Measurements from ENCODE around the gene ELOVL6. TPM values are rescaled to one million over a fixed set of nuclear protein-coding genes. Genes with fewer than 3 reads are reported as not detected.
"Not testable (repeated sequence)": the region's sequence is repeated elsewhere in the genome, so short reads cannot be mapped to it uniquely, and the experiment has no call there.

The ELOVL6 gene
- total RNA-seq, 1 donor from 2014 or later = 3.1 TPM

DNA sequence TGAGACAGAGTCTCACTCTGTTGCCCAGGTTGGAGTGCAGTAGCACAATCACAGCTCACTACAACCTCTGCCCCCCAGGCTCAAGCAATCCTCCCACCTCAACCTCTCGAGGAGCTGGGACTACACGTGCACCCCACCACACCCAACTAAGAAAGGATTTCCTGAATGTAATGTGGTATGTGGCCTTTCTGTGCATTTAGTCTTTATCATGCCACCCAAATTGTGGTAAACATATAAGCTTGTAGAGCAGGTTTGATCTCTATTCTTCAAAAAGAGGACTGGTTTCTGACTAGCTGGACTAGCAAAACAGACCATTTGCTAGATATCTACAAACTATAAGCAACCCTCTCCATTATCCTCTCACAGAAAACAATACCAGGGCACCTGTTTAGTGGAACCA is 33.6 kb downstream of the ELOVL6 start:
- H3K9ac ChIP-seq (ENCODE audit: low read depth in 1 of 3, low read length in 3 of 3) = no peak overlapping the region

GRCh38 chr4:110164251-110164650 is 34.2 kb downstream of the ELOVL6 start:
- Histone ChIP-seq H3K4me1 (ENCODE audit: control insufficient read depth in 3 of 3, insufficient read depth in 3 of 3, low read length in 3 of 3) (no peaks in the 10 kb centered on the region), H3K9me3 (ENCODE audit: control insufficient read depth in 3 of 3, low read length in 3 of 3) (no peaks in the 10 kb centered on the region), H3K27me3 (ENCODE audit: control insufficient read depth in 3 of 3, insufficient read depth in 3 of 3, low read length in 3 of 3) (no peaks in the 10 kb centered on the region), H3K4me3 (ENCODE audit: low read length in 3 of 3) (no peak overlapping the region), H3K27ac (ENCODE audit: low read depth, low read length) (no peak overlapping the region), H3K36me3 (ENCODE audit: control insufficient read depth in 3 of 3, insufficient read depth in 3 of 3, low read length in 3 of 3) (no peaks in the 10 kb centered on the region), H3K9ac (ENCODE audit: low read depth in 1 of 3, low read length in 3 of 3) (no peak overlapping the region)

More for the DNA sequence above, 33.6 kb downstream of the ELOVL6 start:
- H3K9me3 ChIP-seq (ENCODE audit: control insufficient read depth in 3 of 3, low read length in 3 of 3) = no peaks in the 10 kb centered on the region
- H3K4me1 ChIP-seq (ENCODE audit: control insufficient read depth in 3 of 3, insufficient read depth in 3 of 3, low read length in 3 of 3) = no peaks in the 10 kb centered on the region
- H3K36me3 ChIP-seq (ENCODE audit: control insufficient read depth in 3 of 3, insufficient read depth in 3 of 3, low read length in 3 of 3) = no peaks in the 10 kb centered on the region
- no peaks in the 10 kb centered on the region for H3K27me3 ChIP-seq (ENCODE audit: control insufficient read depth in 3 of 3, insufficient read depth in 3 of 3, low read length in 3 of 3)
- H3K27ac ChIP-seq (ENCODE audit: low read depth, low read length) = no peak overlapping the region
- H3K4me3 ChIP-seq (ENCODE audit: low read length in 3 of 3) = no peak overlapping the region

DNA sequence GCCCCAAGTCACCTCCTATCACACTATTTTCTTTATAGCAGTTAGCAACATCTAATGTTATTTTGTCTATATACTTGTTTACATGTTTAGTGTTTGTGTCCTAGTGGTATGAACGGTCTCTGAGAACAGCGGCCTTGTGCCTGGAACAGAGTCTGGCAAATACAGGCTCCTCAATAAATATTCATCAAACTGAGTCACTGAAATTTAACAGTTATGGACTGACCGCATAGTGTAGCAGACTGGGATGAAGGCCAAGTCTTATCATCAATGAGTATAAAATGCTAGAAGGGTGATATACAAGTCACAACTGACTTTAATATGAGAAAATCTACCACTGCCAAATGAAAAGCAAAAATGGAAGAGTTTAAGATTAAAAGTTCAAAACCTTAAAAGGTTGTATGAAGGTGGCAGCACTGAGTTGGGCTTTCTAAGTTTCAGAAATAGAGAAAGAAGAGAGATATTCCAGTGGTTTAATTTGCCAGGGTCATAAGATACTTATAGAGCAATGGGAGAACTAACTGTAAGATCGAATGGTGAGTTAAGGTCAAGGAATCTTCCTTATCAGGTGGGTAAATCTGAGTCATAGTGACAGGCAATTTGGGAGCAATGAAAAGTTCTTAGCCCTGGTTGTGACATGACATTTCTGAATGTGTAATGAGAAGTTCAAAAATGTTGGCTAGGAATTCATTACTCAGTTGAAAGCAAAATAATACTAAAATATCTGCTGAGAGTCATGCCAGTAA is 34.9 kb downstream of the ELOVL6 start:
- H3K4me3 ChIP-seq (ENCODE audit: low read length in 3 of 3) = no peak overlapping the region
- no peaks in the 10 kb centered on the region for H3K36me3 ChIP-seq (ENCODE audit: control insufficient read depth in 3 of 3, insufficient read depth in 3 of 3, low read length in 3 of 3)
- no peaks in the 10 kb centered on the region for H3K27me3 ChIP-seq (ENCODE audit: control insufficient read depth in 3 of 3, insufficient read depth in 3 of 3, low read length in 3 of 3)
- H3K9ac ChIP-seq (ENCODE audit: low read depth in 1 of 3, low read length in 3 of 3) = peak overlapping the region in 1 of 3 donors; percentile 12
- no peaks in the 10 kb centered on the region for H3K4me1 ChIP-seq (ENCODE audit: control insufficient read depth in 3 of 3, insufficient read depth in 3 of 3, low read length in 3 of 3)
- H3K27ac ChIP-seq (ENCODE audit: low read depth, low read length) = no peak overlapping the region
- H3K9me3 ChIP-seq (ENCODE audit: control insufficient read depth in 3 of 3, low read length in 3 of 3) = no peaks in the 10 kb centered on the region

GRCh38 chr4:110160618-110161017 is 37.8 kb downstream of the ELOVL6 start:
- Histone ChIP-seq H3K4me1 (ENCODE audit: control insufficient read depth in 3 of 3, insufficient read depth in 3 of 3, low read length in 3 of 3) (no peaks in the 10 kb centered on the region), H3K9ac (ENCODE audit: low read depth in 1 of 3, low read length in 3 of 3) (no peak overlapping the region), H3K9me3 (ENCODE audit: control insufficient read depth in 3 of 3, low read length in 3 of 3) (no peaks in the 10 kb centered on the region), H3K36me3 (ENCODE audit: control insufficient read depth in 3 of 3, insufficient read depth in 3 of 3, low read length in 3 of 3) (no peaks in the 10 kb centered on the region), H3K27me3 (ENCODE audit: control insufficient read depth in 3 of 3, insufficient read depth in 3 of 3, low read length in 3 of 3) (no peaks in the 10 kb centered on the region), H3K27ac (ENCODE audit: low read depth, low read length) (no peak overlapping the region), H3K4me3 (ENCODE audit: low read length in 3 of 3) (no peak overlapping the region)

- no peak overlapping the region for H3K27ac ChIP-seq (ENCODE audit: low read depth, low read length)
- no peaks in the 10 kb centered on the region for H3K9me3 ChIP-seq (ENCODE audit: control insufficient read depth in 3 of 3, low read length in 3 of 3)
- no peak overlapping the region for H3K4me3 ChIP-seq (ENCODE audit: low read length in 3 of 3)
- H3K27me3 ChIP-seq (ENCODE audit: control insufficient read depth in 3 of 3, insufficient read depth in 3 of 3, low read length in 3 of 3) = no peaks in the 10 kb centered on the region
- H3K36me3 ChIP-seq (ENCODE audit: control insufficient read depth in 3 of 3, insufficient read depth in 3 of 3, low read length in 3 of 3) = no peaks in the 10 kb centered on the region
- no peaks in the 10 kb centered on the region for H3K4me1 ChIP-seq (ENCODE audit: control insufficient read depth in 3 of 3, insufficient read depth in 3 of 3, low read length in 3 of 3)
- H3K9ac ChIP-seq (ENCODE audit: low read depth in 1 of 3, low read length in 3 of 3) = no peak overlapping the region
Measured at GRCh38 chr4:110159541-110159940, 38.9 kb downstream of the ELOVL6 start.

GRCh38 chr4:110157580-110157979 is 40.8 kb downstream of the ELOVL6 start:
- H3K4me1 ChIP-seq (ENCODE audit: control insufficient read depth in 3 of 3, insufficient read depth in 3 of 3, low read length in 3 of 3) = no peaks in the 10 kb centered on the region
- no peaks in the 10 kb centered on the region for H3K9me3 ChIP-seq (ENCODE audit: control insufficient read depth in 3 of 3, low read length in 3 of 3)
- no peak overlapping the region for H3K4me3 ChIP-seq (ENCODE audit: low read length in 3 of 3)
- no peaks in the 10 kb centered on the region for H3K27me3 ChIP-seq (ENCODE audit: control insufficient read depth in 3 of 3, insufficient read depth in 3 of 3, low read length in 3 of 3)
- no peak overlapping the region for H3K27ac ChIP-seq (ENCODE audit: low read depth, low read length)
- H3K9ac ChIP-seq (ENCODE audit: low read depth in 1 of 3, low read length in 3 of 3) = no peak overlapping the region
- H3K36me3 ChIP-seq (ENCODE audit: control insufficient read depth in 3 of 3, insufficient read depth in 3 of 3, low read length in 3 of 3) = no peaks in the 10 kb centered on the region

DNA sequence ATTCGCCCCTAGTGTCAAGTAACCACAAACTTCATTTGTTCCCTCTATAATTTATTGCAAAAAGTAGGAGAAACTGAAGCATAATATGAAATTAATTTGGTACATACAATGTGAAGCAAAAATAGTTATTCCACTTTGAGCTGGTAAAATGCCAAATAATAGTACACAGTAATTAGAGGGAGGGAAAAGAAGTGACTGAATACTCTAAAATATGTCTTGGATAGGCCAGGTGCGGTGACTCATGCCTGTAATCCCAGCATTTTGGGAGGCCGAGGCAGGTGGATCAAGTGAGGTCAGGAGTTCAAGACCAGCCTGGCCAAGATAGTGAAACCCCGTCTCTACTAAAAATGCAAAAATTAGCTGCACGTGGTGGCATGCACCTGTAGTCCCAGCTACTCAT is 41.2 kb downstream of the ELOVL6 start:
- not testable (repeated sequence) for H3K9me3 ChIP-seq (ENCODE audit: control insufficient read depth in 3 of 3, low read length in 3 of 3); H3K9ac ChIP-seq (ENCODE audit: low read depth in 1 of 3, low read length in 3 of 3); H3K27ac ChIP-seq (ENCODE audit: low read depth, low read length); H3K27me3 ChIP-seq (ENCODE audit: control insufficient read depth in 3 of 3, insufficient read depth in 3 of 3, low read length in 3 of 3); H3K36me3 ChIP-seq (ENCODE audit: control insufficient read depth in 3 of 3, insufficient read depth in 3 of 3, low read length in 3 of 3); H3K4me1 ChIP-seq (ENCODE audit: control insufficient read depth in 3 of 3, insufficient read depth in 3 of 3, low read length in 3 of 3); H3K4me3 ChIP-seq (ENCODE audit: low read length in 3 of 3)

DNA sequence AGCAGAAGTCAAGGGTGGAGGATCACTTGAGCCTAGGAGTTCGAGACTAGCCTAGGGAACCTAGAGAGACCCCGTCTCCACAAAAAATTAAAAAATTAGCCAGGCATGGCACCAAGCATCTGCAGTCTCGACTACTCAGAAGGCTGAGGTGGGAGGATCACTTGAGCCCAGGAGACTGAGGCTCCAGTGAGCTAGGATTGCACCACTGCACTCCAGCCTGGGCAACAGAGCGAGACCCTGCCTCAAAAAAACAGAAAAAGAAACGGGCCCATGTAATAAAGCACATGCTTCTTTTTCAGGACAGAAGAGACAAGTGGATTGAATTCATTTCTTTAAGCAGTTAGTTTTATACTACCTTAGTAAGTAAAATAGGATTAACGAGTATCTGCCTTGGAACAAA is 42.0 kb downstream of the ELOVL6 start:
- Histone ChIP-seq H3K27me3 (ENCODE audit: control insufficient read depth in 3 of 3, insufficient read depth in 3 of 3, low read length in 3 of 3) (no peaks in the 10 kb centered on the region), H3K36me3 (ENCODE audit: control insufficient read depth in 3 of 3, insufficient read depth in 3 of 3, low read length in 3 of 3) (no peaks in the 10 kb centered on the region), H3K9me3 (ENCODE audit: control insufficient read depth in 3 of 3, low read length in 3 of 3) (no peaks in the 10 kb centered on the region), H3K4me1 (ENCODE audit: control insufficient read depth in 3 of 3, insufficient read depth in 3 of 3, low read length in 3 of 3) (no peaks in the 10 kb centered on the region), H3K27ac (ENCODE audit: low read depth, low read length) (no peak overlapping the region), H3K4me3 (ENCODE audit: low read length in 3 of 3) (no peak overlapping the region), H3K9ac (ENCODE audit: low read depth in 1 of 3, low read length in 3 of 3) (no peak overlapping the region)

- Histone ChIP-seq H3K9ac (ENCODE audit: low read depth in 1 of 3, low read length in 3 of 3) (no peak overlapping the region), H3K4me1 (ENCODE audit: control insufficient read depth in 3 of 3, insufficient read depth in 3 of 3, low read length in 3 of 3) (no peaks in the 10 kb centered on the region), H3K9me3 (ENCODE audit: control insufficient read depth in 3 of 3, low read length in 3 of 3) (no peaks in the 10 kb centered on the region), H3K27ac (ENCODE audit: low read depth, low read length) (no peak overlapping the region), H3K27me3 (ENCODE audit: control insufficient read depth in 3 of 3, insufficient read depth in 3 of 3, low read length in 3 of 3) (no peaks in the 10 kb centered on the region), H3K36me3 (ENCODE audit: control insufficient read depth in 3 of 3, insufficient read depth in 3 of 3, low read length in 3 of 3) (no peaks in the 10 kb centered on the region), H3K4me3 (ENCODE audit: low read length in 3 of 3) (no peak overlapping the region)
Measured at GRCh38 chr4:110155654-110156053, 42.8 kb downstream of the ELOVL6 start.

GRCh38 chr4:110154582-110154981 is 43.8 kb downstream of the ELOVL6 start:
- no peak overlapping the region for H3K4me3 ChIP-seq (ENCODE audit: low read length in 3 of 3)
- H3K9me3 ChIP-seq (ENCODE audit: control insufficient read depth in 3 of 3, low read length in 3 of 3) = no peaks in the 10 kb centered on the region

More at GRCh38 chr4:110154582-110154981, 43.8 kb downstream of the ELOVL6 start:
- Histone ChIP-seq H3K9ac (ENCODE audit: low read depth in 1 of 3, low read length in 3 of 3) (no peak overlapping the region), H3K36me3 (ENCODE audit: control insufficient read depth in 3 of 3, insufficient read depth in 3 of 3, low read length in 3 of 3) (no peaks in the 10 kb centered on the region), H3K27me3 (ENCODE audit: control insufficient read depth in 3 of 3, insufficient read depth in 3 of 3, low read length in 3 of 3) (no peaks in the 10 kb centered on the region), H3K27ac (ENCODE audit: low read depth, low read length) (no peak overlapping the region), H3K4me1 (ENCODE audit: control insufficient read depth in 3 of 3, insufficient read depth in 3 of 3, low read length in 3 of 3) (no peaks in the 10 kb centered on the region)
